Stimulated activated CD8-positive, alpha-beta memory T cell treated with anti-CD3 and anti-CD28 coated beads, Interleukin-4, amount 100 ng/mL, for 24 hours (primary cell): ENCODE measurements around the gene FLYWCH2.

Experiments
- DNase-seq: peaks from one replicate; pipeline ENCODE4 v3.0.0-alpha.2; 2020; ENCODE audit warnings: low read depth

FLYWCH2 gene

GRCh38 chr16:2854700-2855309, 28.2 kb upstream of the FLYWCH2 start:
- no peak for DNase-seq

- DNase-seq: no peak
These were observed 27.5 kb upstream of the FLYWCH2 start for GRCh38 chr16:2855536-2855935.

- DNase-seq: no peak
These were observed 26.8 kb upstream of the FLYWCH2 start for GRCh38 chr16:2856061-2856670.

- no peak for DNase-seq
These were observed 26.1 kb upstream of the FLYWCH2 start for GRCh38 chr16:2856686-2857450.

GRCh38 chr16:2857451-2858244, 25.4 kb upstream of the FLYWCH2 start, which contains the start of gene PRSS22:
Gene PRSS22, minus strand, starts transcription at chr16:2858170. Its CDS starts 66 bp downstream, at chr16:2858104.
- no peak for DNase-seq

- DNase-seq: no peak
These were observed 24.6 kb upstream of the FLYWCH2 start for GRCh38 chr16:2858245-2859025.

- DNase-seq: no peak
These were observed 23.2 kb upstream of the FLYWCH2 start for GRCh38 chr16:2859686-2860265.

GRCh38 chr16:2860826-2861567, 22.0 kb upstream of the FLYWCH2 start:
- no peak for DNase-seq

GRCh38 chr16:2865651-2866050, 17.4 kb upstream of the FLYWCH2 start:
- no peak for DNase-seq

GRCh38 chr16:2866431-2866830, 16.6 kb upstream of the FLYWCH2 start:
- no peak for DNase-seq

- no peak for DNase-seq
These were observed 15.4 kb upstream of the FLYWCH2 start for GRCh38 chr16:2867661-2867986.

GRCh38 chr16:2867987-2868789, 14.8 kb upstream of the FLYWCH2 start:
- peak; percentile 95 for DNase-seq

GRCh38 chr16:2871926-2872325, 11.1 kb upstream of the FLYWCH2 start:
- no peak for DNase-seq

- DNase-seq: no peak
These were observed 8.7 kb upstream of the FLYWCH2 start for GRCh38 chr16:2874032-2874911.

- peak; percentile 49 for DNase-seq
These were observed 8.1 kb upstream of the FLYWCH2 start for GRCh38 chr16:2874912-2875362.

GRCh38 chr16:2879854-2880508, 3.0 kb upstream of the FLYWCH2 start:
- DNase-seq: no peak

- DNase-seq: no peak
These were observed 999 bp upstream of the FLYWCH2 start for GRCh38 chr16:2881783-2882649.
